Adrenal gland (tissue), 12 donors: Measurements from ENCODE around the gene ZBTB7B. TPM values are rescaled to one million over a fixed set of nuclear protein-coding genes. Genes with fewer than 3 reads are reported as not detected.

ENCODE experiments used
- DNase-seq, 7 donors: peaks; one replicate each; pipeline ENCODE4 v3.0.0-alpha.2; 2019 to 2020
- H3K27ac ChIP-seq, 5 donors: fragments of 200-600 bp; sonication (generic) in 4 of 5; 1 replicate in 3 of 5; 2 replicates in 2 of 5; pipeline versions ENCODE4 v1.5.1 to v1.8.0; 2016 to 2020; ENCODE audit warnings: mild to moderate bottlenecking in 1 of 5
- H3K27me3 ChIP-seq: fragments of 200-600 bp; 2 replicates; pipeline ENCODE4 v1.8.0; 2021
- H3K36me3 ChIP-seq, 2 donors: fragments of 200-600 bp; replicated peaks in 1 of 2; 1 replicate in 1 of 2; 2 replicates in 1 of 2; pipeline versions ENCODE4 v1.5.1 to v1.8.0; 2018 to 2022
- H3K4me1 ChIP-seq, 2 donors: fragments of 200-600 bp; replicated peaks in 1 of 2; 1 replicate in 1 of 2; 2 replicates in 1 of 2; pipeline versions ENCODE4 v1.5.1 to v1.8.0; 2018 to 2021
- H3K4me3 ChIP-seq, 4 donors: fragments of 200-600 bp; sonication (generic) in 3 of 4; one replicate each; pipeline ENCODE4 v1.5.1; 2016 to 2018
- H3K9me3 ChIP-seq, 3 donors: fragments of 200-600 bp; sonication (generic) in 1 of 3; replicated peaks in 1 of 3; 1 replicate in 2 of 3; 2 replicates in 1 of 3; pipeline versions ENCODE4 v1.5.1 to v1.8.0; 2016 to 2021
- CTCF ChIP-seq, 6 experiments: fragments of 450-650 bp in 4 of 6; fragments of 200-600 bp in 2 of 6; sonication (generic) in 1 of 6; IDR thresholded peaks; 1 replicate in 5 of 6; 2 replicates in 1 of 6; pipeline versions ENCODE4 v1.5.1 to v1.8.0; 2016 to 2021; ENCODE audit warnings: antibody characterized with exemption in 6 of 6, mild to moderate bottlenecking in 2 of 6, moderate library complexity in 1 of 6
- POLR2A ChIP-seq, 2 donors: fragments of 450-650 bp; IDR thresholded peaks; one replicate each; pipeline ENCODE4 v1.6.1; 2017; ENCODE audit warnings: antibody characterized with exemption in 2 of 2, mild to moderate bottlenecking in 2 of 2, moderate library complexity in 1 of 2
- WGBS, 4 donors: extraction: QIAGEN DNeasy Blood & Tissue Kit in 2 of 4; methylation state at CpG; one replicate each; pipeline versions ENCODE4 v1.1.5 to v1.1.7; 2013 to 2017; 5-methylcytosine and 5-hydroxymethylcytosine counted together
- intact Hi-C, 2 donors: fragments of 100-400 bp; cut with DNase I; formaldehyde crosslinking; loops; one replicate each; pipeline versions ENCODE4 v1.14.1 to v1.15.0; 2022 to 2023
- polyA plus RNA-seq, 3 donors: library from polyadenylated mRNA; stranded (reverse); fragments of 200-250 nt in 2 of 3; fragments of 350-450 nt in 1 of 3; fragmentation: Illumina TruSeq in 1 of 3; extraction: RNeasy Lipid Tissue Mini Kit (QIAGEN cat#74804) in 1 of 3; gene quantifications; one replicate each; pipeline ENCODE4 v1.2.3, GENCODE V29; 2013 to 2014
- total RNA-seq, 9 donors: library from RNA; depleted of rRNA in 4 of 9; stranded (reverse); fragments of >200 nt in 4 of 9; fragments of 120-200 nt in 1 of 9; fragmentation: NEBNext Ultra II Directional in 1 of 9; extraction: Animal tissue kit (Norgen Biotek cat#: 25700) in 1 of 9; gene quantifications; one replicate each; pipeline versions ENCODE4 v1.1.0 to v1.2.4, GENCODE V29; 2013 to 2023
- donor health status: healthy with polysubstance abuse.
- donor health status: Bipolar disorder and iron deficiency.
- donor health status: DM: yes; HTN: yes; CAD: no.
- donor health status: DM: no; HTN: no; CAD: no.
- donor health status: DM: no; HTN: no; CAD: no.
- donor health status: DM: yes; HTN: yes; CAD: no.

The ZBTB7B gene
- total and polyA plus RNA-seq, 12 donors, result 22.4 to 126 (median 75.9) TPM

GRCh38 chr1:155015527-155016230, 13.1 kb downstream of the ZBTB7B start:
- Histone ChIP-seq H3K27ac (peak overlapping the region in 1 of 5 donors; percentile 18), H3K36me3 (peaks cover 0 to 24% of the 10 kb centered on the region in 2 donors), H3K9me3 (no peaks in the 10 kb centered on the region), H3K4me3 (no peak overlapping the region), H3K27me3 (no peaks in the 10 kb centered on the region), H3K4me1 (peaks cover 44 to 58% of the 10 kb centered on the region in 2 donors)
- peak in 3 of 7 donors; percentile 27 to 59 (median 34) for DNase-seq
- intact Hi-C loops, result no loop called here
- no peak for TF ChIP-seq CTCF (IDR thresholded peaks at IDR 0.05)
- TF ChIP-seq POLR2A (IDR thresholded peaks at IDR 0.05), result no peak
- WGBS, 4 donors, result 80 to 91% (median 86%) methylated on average over 11 to 16 of the region's 16 CpGs

DNA sequence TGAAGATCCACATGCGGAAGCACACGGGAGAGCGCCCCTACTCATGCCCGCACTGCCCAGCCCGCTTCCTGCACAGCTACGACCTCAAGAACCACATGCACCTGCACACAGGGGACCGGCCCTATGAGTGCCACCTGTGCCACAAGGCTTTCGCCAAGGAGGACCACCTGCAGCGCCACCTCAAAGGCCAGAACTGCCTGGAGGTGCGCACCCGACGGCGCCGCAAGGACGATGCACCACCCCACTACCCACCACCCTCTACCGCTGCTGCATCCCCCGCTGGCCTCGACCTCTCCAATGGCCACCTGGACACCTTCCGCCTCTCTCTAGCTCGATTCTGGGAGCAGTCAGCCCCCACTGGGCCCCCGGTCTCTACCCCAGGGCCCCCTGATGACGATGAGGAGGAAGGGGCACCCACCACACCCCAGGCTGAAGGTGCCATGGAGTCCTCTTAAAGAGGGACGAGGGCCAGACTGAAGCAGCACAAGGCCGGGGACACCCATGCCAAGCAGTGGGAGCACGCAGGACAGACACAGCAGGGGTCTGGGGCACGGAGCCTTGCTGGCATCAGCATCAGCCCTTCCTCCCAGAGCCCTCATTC, 13.7 kb downstream of the ZBTB7B start:
- 73 to 82% (median 80%) methylated on average over 9 to 26 of the region's 26 CpGs for WGBS, 4 donors
- Histone ChIP-seq H3K36me3 (peaks cover 0 to 24% of the 10 kb centered on the region in 2 donors), H3K27me3 (no peaks in the 10 kb centered on the region), H3K4me3 (no peak overlapping the region), H3K9me3 (no peaks in the 10 kb centered on the region), H3K27ac (peak overlapping the region in 3 of 5 donors; percentile 53 to 76 (median 70)), H3K4me1 (peaks cover 38 to 52% of the 10 kb centered on the region in 2 donors)
- peak in 4 of 7 donors; percentile 24 to 63 (median 44) for DNase-seq
- intact Hi-C loops, result no loop called here
- TF ChIP-seq POLR2A (IDR thresholded peaks at IDR 0.05) (no peak), CTCF (IDR thresholded peaks at IDR 0.05) (no peak)

DNA sequence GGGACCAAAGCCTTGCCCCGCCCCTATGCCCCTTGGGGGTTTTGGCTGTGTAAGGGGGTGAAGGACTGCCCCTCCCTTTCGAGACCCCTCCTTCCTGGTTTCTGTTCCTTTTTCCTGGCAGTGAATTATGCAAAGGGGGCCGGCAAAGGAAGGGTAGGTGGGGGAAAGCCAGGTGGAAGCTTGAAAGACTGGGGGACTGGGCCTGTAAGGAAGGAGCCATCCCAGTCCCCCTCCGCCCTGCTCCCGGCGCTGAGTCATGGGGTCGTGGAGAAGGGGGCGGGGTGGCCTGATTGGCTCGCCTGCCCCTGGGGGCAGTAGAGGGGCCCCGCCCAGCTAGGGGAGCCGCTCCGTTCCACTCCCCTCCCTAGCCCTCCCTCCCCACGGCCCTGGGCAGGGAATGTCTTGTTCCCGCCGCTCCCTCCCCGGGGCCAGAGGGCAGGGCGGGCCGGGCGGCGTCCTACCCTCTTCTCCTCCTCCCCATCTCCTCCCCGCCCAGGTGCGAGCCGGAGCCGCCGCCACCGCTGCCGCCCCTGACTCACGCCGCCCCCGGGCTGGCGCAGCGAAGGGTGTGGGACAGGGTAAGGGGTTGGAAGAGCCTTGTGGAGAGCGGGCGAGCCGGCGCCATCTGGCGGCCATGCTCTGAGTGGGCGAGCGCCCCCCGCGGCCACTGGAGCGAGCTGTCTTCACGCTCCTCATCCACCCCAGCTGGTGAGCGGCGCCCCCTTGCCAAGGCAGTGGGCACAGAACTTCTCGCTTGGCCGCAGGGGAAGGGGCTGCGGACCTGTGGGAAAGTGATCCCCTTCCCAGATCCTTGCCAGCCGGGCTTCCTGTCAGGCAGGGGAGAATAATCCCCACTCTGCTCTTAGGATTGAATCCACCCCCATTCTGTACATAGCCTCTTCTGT, 14.7 kb downstream of the ZBTB7B start:
- intact Hi-C loops, result no loop called here
- no peaks in the 10 kb centered on the region for H3K27me3 ChIP-seq
- WGBS, 4 donors, result 2 to 6% (median 4%) methylated on average over 18 to 49 of the region's 49 CpGs

More for the DNA sequence above, 14.7 kb downstream of the ZBTB7B start:
- peak in 1 of 2 donors; percentile 55 for TF ChIP-seq POLR2A (IDR thresholded peaks at IDR 0.05)
- TF ChIP-seq CTCF (IDR thresholded peaks at IDR 0.05), result peak; percentile 96 to 99 (median 99)
- Histone ChIP-seq H3K9me3 (no peaks in the 10 kb centered on the region), H3K27ac (peak overlapping the region in 4 of 5 donors; percentile 41 to 76 (median 62)), H3K36me3 (peaks cover 0 to 24% of the 10 kb centered on the region in 2 donors), H3K4me3 (peak overlapping the region in 1 of 4 donors; percentile 25), H3K4me1 (peaks cover 28 to 42% of the 10 kb centered on the region in 2 donors)
- DNase-seq, result peak; percentile 90 to 96 (median 93)
